Measurements from ENCODE around the gene OR56B4.
"Not testable (repeated sequence)": the region's sequence is repeated elsewhere in the genome, so short reads cannot be mapped to it uniquely, and the experiment has no call there.

GRCh38 chr11:6135936-6136335 is 28.5 kb downstream of the OR56B4 start:
- not testable (repeated sequence) for TF ChIP-seq POLR2A, CTCF (IDR thresholded peaks at IDR 0.05)
